HFF-Myc (cell line): ENCODE data around the gene CYP2W1.

ENCODE experiments used
- DNase-seq: peaks from one replicate; pipeline ENCODE4 v3.0.0-alpha.2; 2011; ENCODE audit warnings: low read depth; ENCODE audit errors: extremely low read depth
- H3K4me3 ChIP-seq: replicated peaks from 2 replicates; pipeline ENCODE4 v1.5.1; 2011; ENCODE audit warnings: low read depth, mild to moderate bottlenecking, control low read depth, low read length
- TF ChIP-seq, protein P1 (sequence below): IDR thresholded peaks from 2 replicates; pipeline ENCODE4 v1.5.1; 2012; ENCODE audit warnings: mild to moderate bottlenecking, low read depth, low read length, control low read depth; ENCODE audit errors: missing control alignments

CYP2W1 gene

DNA sequence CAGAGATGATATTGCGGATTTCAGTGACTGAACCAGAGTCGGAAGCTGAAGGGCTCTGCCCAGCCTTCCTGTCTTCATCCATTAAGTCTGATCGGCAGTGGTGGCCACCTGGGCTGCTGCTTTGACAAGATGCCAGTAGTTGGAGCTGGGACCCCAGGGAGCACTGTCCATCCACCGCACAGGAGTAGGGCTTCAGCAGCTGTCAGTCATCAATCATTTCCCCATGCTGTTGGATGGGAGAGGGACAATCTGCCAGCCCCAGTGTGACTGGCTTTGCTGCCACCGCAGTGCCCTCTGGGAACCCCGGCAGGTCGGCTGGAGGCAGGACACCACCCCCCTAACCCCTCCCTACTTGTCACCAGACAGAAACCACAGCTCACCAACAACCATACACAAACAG, 38.4 kb downstream of the CYP2W1 start:
- H3K4me3 ChIP-seq, result no peak overlapping the region
- TF ChIP-seq, protein P1, sequence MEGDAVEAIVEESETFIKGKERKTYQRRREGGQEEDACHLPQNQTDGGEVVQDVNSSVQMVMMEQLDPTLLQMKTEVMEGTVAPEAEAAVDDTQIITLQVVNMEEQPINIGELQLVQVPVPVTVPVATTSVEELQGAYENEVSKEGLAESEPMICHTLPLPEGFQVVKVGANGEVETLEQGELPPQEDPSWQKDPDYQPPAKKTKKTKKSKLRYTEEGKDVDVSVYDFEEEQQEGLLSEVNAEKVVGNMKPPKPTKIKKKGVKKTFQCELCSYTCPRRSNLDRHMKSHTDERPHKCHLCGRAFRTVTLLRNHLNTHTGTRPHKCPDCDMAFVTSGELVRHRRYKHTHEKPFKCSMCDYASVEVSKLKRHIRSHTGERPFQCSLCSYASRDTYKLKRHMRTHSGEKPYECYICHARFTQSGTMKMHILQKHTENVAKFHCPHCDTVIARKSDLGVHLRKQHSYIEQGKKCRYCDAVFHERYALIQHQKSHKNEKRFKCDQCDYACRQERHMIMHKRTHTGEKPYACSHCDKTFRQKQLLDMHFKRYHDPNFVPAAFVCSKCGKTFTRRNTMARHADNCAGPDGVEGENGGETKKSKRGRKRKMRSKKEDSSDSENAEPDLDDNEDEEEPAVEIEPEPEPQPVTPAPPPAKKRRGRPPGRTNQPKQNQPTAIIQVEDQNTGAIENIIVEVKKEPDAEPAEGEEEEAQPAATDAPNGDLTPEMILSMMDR, result no peak
- no peak for DNase-seq

DNA sequence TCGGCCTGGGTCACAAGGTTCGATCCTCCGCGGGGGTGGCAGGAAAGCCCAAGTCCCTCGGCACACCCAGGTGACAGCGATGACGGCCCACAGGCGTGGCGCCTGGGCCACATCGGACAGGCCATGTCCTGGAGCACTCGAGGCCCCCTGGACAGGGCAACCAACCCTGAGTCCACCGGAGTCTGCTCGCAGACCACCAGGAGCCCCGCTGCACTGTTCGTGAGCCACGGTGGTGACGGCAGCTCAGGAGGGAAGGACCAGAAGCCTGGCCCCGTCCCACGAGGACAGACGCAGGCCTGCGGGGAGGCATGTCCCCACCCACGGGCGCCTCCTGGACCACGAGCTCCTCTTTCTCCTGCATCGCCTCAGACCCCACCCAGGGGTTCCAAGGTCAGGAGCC, 39.0 kb downstream of the CYP2W1 start:
- no peak overlapping the region for H3K4me3 ChIP-seq
- no peak for DNase-seq
- TF ChIP-seq, protein P1, result no peak

DNA sequence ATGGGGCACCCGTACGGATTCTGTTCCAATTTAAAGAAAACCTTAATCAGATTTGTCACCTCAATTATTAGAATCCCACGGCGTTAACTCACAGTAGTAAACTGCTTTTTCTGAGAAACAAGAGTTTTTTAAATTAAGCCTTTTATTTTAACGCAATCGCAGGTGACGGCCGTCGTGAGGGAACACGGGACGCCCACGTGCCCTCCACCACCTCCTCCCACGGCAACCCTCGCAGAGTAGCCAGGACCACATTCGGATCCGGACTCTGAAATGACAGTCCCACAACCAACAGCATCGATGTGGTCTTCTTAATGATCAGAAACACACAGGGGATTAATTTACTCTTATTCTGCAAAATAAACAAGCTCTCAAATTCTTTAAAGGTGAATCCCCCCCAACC, 39.4 kb downstream of the CYP2W1 start:
- DNase-seq, result no peak
- no peak overlapping the region for H3K4me3 ChIP-seq
- TF ChIP-seq, protein P1, result no peak

DNA sequence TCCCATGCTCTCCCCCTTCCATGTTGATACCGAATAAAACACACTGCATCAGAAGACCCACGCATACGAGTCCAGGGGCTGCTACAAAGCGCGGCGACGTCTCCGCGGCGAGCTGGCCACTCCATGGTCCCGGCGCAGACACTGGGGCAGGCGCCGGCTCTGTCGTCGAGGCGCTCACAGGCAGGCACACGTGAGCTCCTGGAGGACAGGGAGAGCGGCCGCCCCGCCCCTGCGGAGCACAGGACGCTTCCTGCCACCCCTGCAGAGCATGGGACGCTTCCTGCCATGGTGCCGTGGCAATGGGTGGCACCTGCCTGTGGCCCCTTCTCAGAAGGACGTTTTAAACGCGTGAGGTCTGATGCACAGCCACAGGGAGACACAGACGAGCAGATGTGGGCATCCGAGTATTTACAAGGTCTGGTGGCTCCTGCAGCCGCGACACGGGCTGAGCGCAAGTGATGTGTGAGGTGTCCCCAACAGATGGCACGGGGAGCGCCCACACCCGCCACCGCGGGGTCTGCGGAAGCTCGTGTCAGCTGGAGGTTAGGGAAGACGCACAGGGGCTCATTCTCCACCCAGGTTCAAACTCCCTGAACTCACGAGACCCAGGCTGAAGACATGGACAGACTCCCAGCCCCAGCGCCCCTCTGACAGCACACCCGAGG, 40.0 kb downstream of the CYP2W1 start:
- TF ChIP-seq, protein P1, result no peak
- DNase-seq, result no peak
- no peak overlapping the region for H3K4me3 ChIP-seq

DNA sequence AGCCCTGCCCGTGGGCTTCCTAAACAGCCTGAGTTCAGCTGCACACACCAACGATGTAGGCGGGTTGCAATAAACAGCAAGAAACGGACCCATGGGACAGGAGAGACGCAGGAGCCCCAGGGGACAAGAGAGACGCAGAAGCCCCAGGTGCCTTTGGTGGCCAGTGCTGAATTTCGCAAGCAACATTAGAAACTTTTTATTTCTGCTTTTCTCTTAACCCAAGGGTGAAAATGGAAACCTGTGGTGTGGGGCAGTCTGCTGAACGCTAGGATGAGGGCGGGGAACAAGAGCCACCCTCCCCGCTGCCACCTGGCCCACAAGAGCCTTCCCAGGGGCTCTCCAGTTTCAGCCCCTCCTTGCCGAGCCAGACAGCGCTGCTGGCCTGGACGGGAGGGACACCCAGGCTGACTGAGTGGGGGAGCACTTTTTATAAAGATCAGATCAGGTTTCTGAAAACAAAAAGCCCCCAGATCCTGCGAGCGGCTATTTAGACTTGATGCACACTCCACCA, 41.4 kb downstream of the CYP2W1 start:
- TF ChIP-seq, protein P1, result no peak
- H3K4me3 ChIP-seq, result no peak overlapping the region
- DNase-seq, result no peak

DNA sequence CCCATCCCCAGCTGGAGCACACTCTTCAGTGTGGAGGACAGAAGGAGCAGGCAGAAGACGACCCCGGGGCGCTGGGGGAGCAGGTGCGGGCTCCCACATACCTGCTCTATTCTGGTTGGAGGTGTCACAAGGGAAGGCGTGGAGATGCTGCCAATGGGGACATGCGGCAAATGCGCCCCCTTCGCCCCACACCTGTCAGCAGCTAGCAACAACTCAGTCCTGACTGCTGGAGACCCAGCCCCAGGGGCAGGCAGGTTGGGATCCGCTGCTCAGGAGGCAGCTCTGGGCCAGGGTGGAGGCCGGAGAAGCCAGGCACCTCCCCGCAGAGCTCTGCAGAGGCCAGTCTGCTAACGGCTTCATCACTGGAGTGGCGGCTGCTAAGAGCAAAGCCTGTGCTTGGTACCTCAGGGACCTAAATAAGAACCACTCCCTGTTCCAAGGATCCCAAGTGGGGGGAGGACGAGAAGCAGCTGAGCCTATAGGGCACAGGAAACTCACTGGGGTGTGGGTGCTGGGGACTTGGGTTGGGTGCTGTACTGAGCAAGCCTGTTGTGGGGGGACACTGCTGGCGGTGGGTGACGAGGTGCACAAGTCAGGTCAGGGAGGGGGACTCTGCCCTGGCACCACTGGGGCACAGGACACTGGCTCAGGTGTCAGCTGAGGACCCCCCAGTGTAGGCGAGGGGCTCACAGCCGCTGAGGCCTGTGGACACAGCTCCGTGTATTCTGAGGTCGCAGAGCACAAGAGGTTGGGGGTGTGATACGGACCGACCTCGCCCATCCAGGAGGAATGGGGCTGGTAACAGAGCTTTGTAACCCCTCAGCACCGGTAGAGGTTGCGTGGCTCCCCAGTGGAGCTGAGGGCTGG, 42.1 kb downstream of the CYP2W1 start:
- no peak for DNase-seq
- TF ChIP-seq, protein P1, result no peak
- no peak overlapping the region for H3K4me3 ChIP-seq
